Measurements from ENCODE around the gene CRACDL. TPM values are rescaled to one million over a fixed set of nuclear protein-coding genes. Genes with fewer than 3 reads are reported as not detected.

CRACDL gene
- total and polyA plus RNA-seq, 2 of the 13 experiments (the other 11 are each of a cell fraction or from before 2014, with no cell fraction given) = 0.15 to 0.26 TPM

DNA sequence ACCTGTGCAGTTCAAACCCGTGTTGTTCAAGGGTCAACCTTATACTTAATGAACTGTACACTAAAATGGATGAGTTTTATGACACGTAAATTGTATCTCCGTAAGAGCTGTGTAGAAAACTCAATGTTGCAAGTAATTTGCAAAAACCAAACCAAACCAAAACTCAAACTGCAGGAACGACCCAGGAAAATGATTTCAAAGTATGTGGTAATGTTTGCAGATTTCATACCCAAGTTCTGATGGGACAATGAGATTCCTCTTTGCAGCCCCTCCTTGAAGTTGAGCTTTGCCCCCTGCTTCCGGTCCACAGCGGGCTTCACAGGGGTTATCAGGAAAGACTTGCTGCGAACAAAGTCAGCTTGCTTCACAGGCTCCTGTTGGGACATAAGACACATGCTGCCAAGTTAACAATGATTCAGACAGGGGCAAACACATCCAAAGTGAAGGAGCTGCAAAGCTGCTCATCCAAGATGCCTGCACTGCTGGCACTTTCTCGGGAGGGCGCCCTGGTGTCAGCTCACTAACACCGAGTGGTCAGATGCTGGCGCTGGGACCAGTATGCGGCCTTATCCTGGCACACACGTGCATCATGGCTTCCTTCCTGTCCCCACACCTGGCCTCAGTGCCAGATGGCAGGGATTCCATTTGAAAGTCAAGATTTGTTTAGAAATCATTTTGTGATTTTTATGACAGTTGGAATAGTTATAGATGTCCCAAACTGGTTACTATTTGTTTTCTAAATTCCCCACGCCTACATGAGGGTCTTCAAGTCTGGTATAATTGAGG lies 139.9 kb downstream of the CRACDL start (continued):
- TF ChIP-seq, protein P1, sequence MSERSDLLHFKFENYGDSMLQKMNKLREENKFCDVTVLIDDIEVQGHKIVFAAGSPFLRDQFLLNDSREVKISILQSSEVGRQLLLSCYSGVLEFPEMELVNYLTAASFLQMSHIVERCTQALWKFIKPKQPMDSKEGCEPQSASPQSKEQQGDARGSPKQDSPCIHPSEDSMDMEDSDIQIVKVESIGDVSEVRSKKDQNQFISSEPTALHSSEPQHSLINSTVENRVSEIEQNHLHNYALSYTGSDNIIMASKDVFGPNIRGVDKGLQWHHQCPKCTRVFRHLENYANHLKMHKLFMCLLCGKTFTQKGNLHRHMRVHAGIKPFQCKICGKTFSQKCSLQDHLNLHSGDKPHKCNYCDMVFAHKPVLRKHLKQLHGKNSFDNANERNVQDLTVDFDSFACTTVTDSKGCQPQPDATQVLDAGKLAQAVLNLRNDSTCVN (CRISPR knock-in tag; IDR thresholded peaks at IDR 0.05; ENCODE audit: borderline replicate concordance) = peak; percentile 80; the same call in 1 of the 2 replicates
- TF ChIP-seq, protein P2, sequence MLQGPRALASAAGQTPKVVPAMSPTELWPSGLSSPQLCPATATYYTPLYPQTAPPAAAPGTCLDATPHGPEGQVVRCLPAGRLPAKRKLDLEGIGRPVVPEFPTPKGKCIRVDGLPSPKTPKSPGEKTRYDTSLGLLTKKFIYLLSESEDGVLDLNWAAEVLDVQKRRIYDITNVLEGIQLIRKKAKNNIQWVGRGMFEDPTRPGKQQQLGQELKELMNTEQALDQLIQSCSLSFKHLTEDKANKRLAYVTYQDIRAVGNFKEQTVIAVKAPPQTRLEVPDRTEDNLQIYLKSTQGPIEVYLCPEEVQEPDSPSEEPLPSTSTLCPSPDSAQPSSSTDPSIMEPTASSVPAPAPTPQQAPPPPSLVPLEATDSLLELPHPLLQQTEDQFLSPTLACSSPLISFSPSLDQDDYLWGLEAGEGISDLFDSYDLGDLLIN (CRISPR knock-in tag; IDR thresholded peaks at IDR 0.05; ENCODE audit: borderline replicate concordance) = no peak
- peak; percentile 97 for TF ChIP-seq SNAPC2 (CRISPR knock-in tag; IDR thresholded peaks at IDR 0.05)
- peak; percentile 95 for TF ChIP-seq ETV6 (CRISPR knock-in tag; conservative IDR thresholded peaks at IDR 0.05)
- peak; percentile 68; the same call in 1 of the 2 replicates for TF ChIP-seq FOSL1 (CRISPR knock-in tag; IDR thresholded peaks at IDR 0.05; ENCODE audit: borderline replicate concordance)
- peak; percentile 85 for TF ChIP-seq HIVEP1 (CRISPR knock-in tag; IDR thresholded peaks at IDR 0.05)
- no peak for TF ChIP-seq ZFP36 (IDR thresholded peaks at IDR 0.05; ENCODE audit: borderline replicate concordance, low read depth, low read length, partially characterized antibody)
- TF ChIP-seq, protein P3, sequence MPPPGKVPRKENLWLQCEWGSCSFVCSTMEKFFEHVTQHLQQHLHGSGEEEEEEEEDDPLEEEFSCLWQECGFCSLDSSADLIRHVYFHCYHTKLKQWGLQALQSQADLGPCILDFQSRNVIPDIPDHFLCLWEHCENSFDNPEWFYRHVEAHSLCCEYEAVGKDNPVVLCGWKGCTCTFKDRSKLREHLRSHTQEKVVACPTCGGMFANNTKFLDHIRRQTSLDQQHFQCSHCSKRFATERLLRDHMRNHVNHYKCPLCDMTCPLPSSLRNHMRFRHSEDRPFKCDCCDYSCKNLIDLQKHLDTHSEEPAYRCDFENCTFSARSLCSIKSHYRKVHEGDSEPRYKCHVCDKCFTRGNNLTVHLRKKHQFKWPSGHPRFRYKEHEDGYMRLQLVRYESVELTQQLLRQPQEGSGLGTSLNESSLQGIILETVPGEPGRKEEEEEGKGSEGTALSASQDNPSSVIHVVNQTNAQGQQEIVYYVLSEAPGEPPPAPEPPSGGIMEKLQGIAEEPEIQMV (CRISPR knock-in tag; IDR thresholded peaks at IDR 0.05; ENCODE audit: low read depth) = no peak; the same call in 1 of the 2 replicates
- peak; percentile 53; the same call in 1 of the 2 replicates for TF ChIP-seq NFYC (CRISPR knock-in tag; IDR thresholded peaks at IDR 0.05)
- peak; percentile 79 for TF ChIP-seq ZEB1 (IDR thresholded peaks at IDR 0.05; ENCODE audit: insufficient replicate concordance, low read depth)
- TF ChIP-seq, protein P4, sequence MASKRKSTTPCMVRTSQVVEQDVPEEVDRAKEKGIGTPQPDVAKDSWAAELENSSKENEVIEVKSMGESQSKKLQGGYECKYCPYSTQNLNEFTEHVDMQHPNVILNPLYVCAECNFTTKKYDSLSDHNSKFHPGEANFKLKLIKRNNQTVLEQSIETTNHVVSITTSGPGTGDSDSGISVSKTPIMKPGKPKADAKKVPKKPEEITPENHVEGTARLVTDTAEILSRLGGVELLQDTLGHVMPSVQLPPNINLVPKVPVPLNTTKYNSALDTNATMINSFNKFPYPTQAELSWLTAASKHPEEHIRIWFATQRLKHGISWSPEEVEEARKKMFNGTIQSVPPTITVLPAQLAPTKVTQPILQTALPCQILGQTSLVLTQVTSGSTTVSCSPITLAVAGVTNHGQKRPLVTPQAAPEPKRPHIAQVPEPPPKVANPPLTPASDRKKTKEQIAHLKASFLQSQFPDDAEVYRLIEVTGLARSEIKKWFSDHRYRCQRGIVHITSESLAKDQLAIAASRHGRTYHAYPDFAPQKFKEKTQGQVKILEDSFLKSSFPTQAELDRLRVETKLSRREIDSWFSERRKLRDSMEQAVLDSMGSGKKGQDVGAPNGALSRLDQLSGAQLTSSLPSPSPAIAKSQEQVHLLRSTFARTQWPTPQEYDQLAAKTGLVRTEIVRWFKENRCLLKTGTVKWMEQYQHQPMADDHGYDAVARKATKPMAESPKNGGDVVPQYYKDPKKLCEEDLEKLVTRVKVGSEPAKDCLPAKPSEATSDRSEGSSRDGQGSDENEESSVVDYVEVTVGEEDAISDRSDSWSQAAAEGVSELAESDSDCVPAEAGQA (IDR thresholded peaks at IDR 0.05; ENCODE audit: low read depth) = peak; percentile 68
- TF ChIP-seq, protein P4 (CRISPR knock-in tag; IDR thresholded peaks at IDR 0.05; ENCODE audit: borderline replicate concordance) = no peak
- peak; percentile 98 for TF ChIP-seq MED1 (CRISPR knock-in tag; IDR thresholded peaks at IDR 0.05)
- TF ChIP-seq RCOR2 (CRISPR knock-in tag; IDR thresholded peaks at IDR 0.05) = peak; percentile 97
- no peak for TF ChIP-seq NR3C1 (CRISPR knock-in tag; IDR thresholded peaks at IDR 0.05)
- no peak; the same call in 1 of the 2 replicates for TF ChIP-seq GZF1 (CRISPR knock-in tag; IDR thresholded peaks at IDR 0.05)
- 0 out of 2 replicates have a peak, but pooled peaks have one; percentile 58 for TF ChIP-seq SP4 (CRISPR knock-in tag; IDR thresholded peaks at IDR 0.05)
- TF ChIP-seq GATA4 (IDR thresholded peaks at IDR 0.05; ENCODE audit: borderline replicate concordance, low read depth) = peak; percentile 93
